Mesodermal cell (in vitro differentiated cells): ENCODE data around the gene STIMATE.

Experiments used
- H3K27ac ChIP-seq: 2 replicates; pipeline ENCODE4 v1.7.0; 2013; ENCODE audit warnings: mild to moderate bottlenecking, low read depth, low read length, moderate library complexity; ENCODE audit not compliant: severe bottlenecking
- H3K36me3 ChIP-seq: 2 replicates; pipeline ENCODE4 v1.7.1; 2013; ENCODE audit warnings: mild to moderate bottlenecking, low read length, moderate library complexity; ENCODE audit not compliant: control insufficient read depth, insufficient read depth
- H3K4me1 ChIP-seq: one replicate; pipeline ENCODE4 v1.7.1; 2013; ENCODE audit warnings: mild to moderate bottlenecking, low read length; ENCODE audit not compliant: insufficient read depth, control insufficient read depth, poor library complexity, severe bottlenecking
- H3K4me3 ChIP-seq: 2 replicates; pipeline ENCODE4 v1.7.0; 2013; ENCODE audit warnings: low read length, control low read depth, mild to moderate bottlenecking; ENCODE audit not compliant: insufficient read depth, poor library complexity, severe bottlenecking; ENCODE audit errors: extremely low read depth
- H3K9me3 ChIP-seq: 2 replicates; pipeline ENCODE4 v1.7.1; 2013; ENCODE audit warnings: mild to moderate bottlenecking, low read length, moderate library complexity; ENCODE audit not compliant: control insufficient read depth
- WGBS, 2 experiments: methylation state at CpG; one replicate each; pipeline ENCODE4 v1.1.5; 2013; ENCODE audit warnings: missing lambda C conversion rate in 2 of 2; ENCODE audit not compliant: insufficient coverage in 2 of 2; 5-methylcytosine and 5-hydroxymethylcytosine counted together

Gene STIMATE

GRCh38 chr3:52841981-52842340 lies 55.4 kb downstream of the STIMATE start:
- no peak overlapping the region for H3K27ac ChIP-seq
- H3K4me1 ChIP-seq, result peaks cover 2% of the 10 kb centered on the region
- 76 to 84% methylated on average over 6 to 12 of the region's 12 CpGs for WGBS, 2 experiments
- H3K9me3 ChIP-seq, result no peaks in the 10 kb centered on the region
- no peaks in the 10 kb centered on the region for H3K36me3 ChIP-seq
- H3K4me3 ChIP-seq, result no peak overlapping the region

GRCh38 chr3:52841211-52841980 lies 56.0 kb downstream of the STIMATE start:
- H3K36me3 ChIP-seq, result no peaks in the 10 kb centered on the region
- H3K4me1 ChIP-seq, result peaks cover 2% of the 10 kb centered on the region
- H3K4me3 ChIP-seq, result no peak overlapping the region
- no peaks in the 10 kb centered on the region for H3K9me3 ChIP-seq
- 88 to 89% methylated on average over 10 to 12 of the region's 12 CpGs for WGBS, 2 experiments
- peak overlapping the region; percentile 23 for H3K27ac ChIP-seq

GRCh38 chr3:52839892-52840545 lies 57.3 kb downstream of the STIMATE start:
- Histone ChIP-seq H3K4me3 (no peak overlapping the region), H3K27ac (no peak overlapping the region), H3K9me3 (no peaks in the 10 kb centered on the region), H3K4me1 (peaks cover 8% of the 10 kb centered on the region), H3K36me3 (no peaks in the 10 kb centered on the region)
- WGBS, 2 experiments, result 90 to 95% methylated on average over 17 to 19 of the region's 23 CpGs

- no peak overlapping the region for H3K4me3 ChIP-seq
- H3K27ac ChIP-seq, result no peak overlapping the region
- WGBS, 2 experiments, result 86 to 89% methylated on average over 2 of the region's 2 CpGs
Observed at GRCh38 chr3:52839268-52839575, 58.1 kb downstream of the STIMATE start.

GRCh38 chr3:52838561-52839267 lies 58.6 kb downstream of the STIMATE start:
- no peak overlapping the region for H3K4me3 ChIP-seq
- H3K36me3 ChIP-seq, result no peaks in the 10 kb centered on the region
- H3K27ac ChIP-seq, result no peak overlapping the region
- H3K9me3 ChIP-seq, result no peaks in the 10 kb centered on the region
- peaks cover 15% of the 10 kb centered on the region for H3K4me1 ChIP-seq
- 97 to 100% methylated on average over 5 to 7 of the region's 8 CpGs for WGBS, 2 experiments

More at GRCh38 chr3:52839268-52839575, 58.1 kb downstream of the STIMATE start:
- Histone ChIP-seq H3K36me3 (no peaks in the 10 kb centered on the region), H3K9me3 (no peaks in the 10 kb centered on the region), H3K4me1 (peaks cover 15% of the 10 kb centered on the region)

- H3K36me3 ChIP-seq, result no peaks in the 10 kb centered on the region
- no peaks in the 10 kb centered on the region for H3K9me3 ChIP-seq
- no peak overlapping the region for H3K4me3 ChIP-seq
- 90 to 100% methylated on average over 4 of the region's 4 CpGs for WGBS, 2 experiments
- peaks cover 15% of the 10 kb centered on the region for H3K4me1 ChIP-seq
- no peak overlapping the region for H3K27ac ChIP-seq
Observed at GRCh38 chr3:52836986-52837385, 60.4 kb downstream of the STIMATE start.

- 82 to 84% methylated on average over 4 to 5 of the region's 5 CpGs for WGBS, 2 experiments
- Histone ChIP-seq H3K27ac (no peak overlapping the region), H3K4me1 (peaks cover 15% of the 10 kb centered on the region), H3K4me3 (no peak overlapping the region), H3K36me3 (no peaks in the 10 kb centered on the region), H3K9me3 (no peaks in the 10 kb centered on the region)
Observed at GRCh38 chr3:52836471-52836845, 60.9 kb downstream of the STIMATE start.

- Histone ChIP-seq H3K27ac (peak overlapping the region; percentile 67), H3K4me3 (no peak overlapping the region)
- WGBS, 2 experiments, result 85 to 97% methylated on average over 3 to 4 of the region's 8 CpGs
Observed at GRCh38 chr3:52835766-52836470, 61.4 kb downstream of the STIMATE start.

GRCh38 chr3:52834871-52835501 lies 62.4 kb downstream of the STIMATE start, which contains the start of gene MUSTN1:
MUSTN1 (minus strand) TSS chr3:52835019; CDS start chr3:52834948, 71 bp downstream.
- WGBS, 2 experiments, result 57 to 60% methylated on average over 5 to 10 of the region's 11 CpGs
- Histone ChIP-seq H3K4me3 (no peak within 1 kb of the TSS), H3K36me3 (no peaks in the 10 kb centered on the region), H3K9me3 (no peaks in the 10 kb centered on the region), H3K4me1 (peaks cover 13% of the 10 kb centered on the region), H3K27ac (peak within 1 kb of the TSS; percentile 67)

More at GRCh38 chr3:52835766-52836470, 61.4 kb downstream of the STIMATE start:
- Histone ChIP-seq H3K4me1 (peaks cover 15% of the 10 kb centered on the region), H3K36me3 (no peaks in the 10 kb centered on the region), H3K9me3 (no peaks in the 10 kb centered on the region)

- H3K4me3 ChIP-seq, result no peak overlapping the region
- H3K4me1 ChIP-seq, result peaks cover 13% of the 10 kb centered on the region
- no peak overlapping the region for H3K27ac ChIP-seq
- no peaks in the 10 kb centered on the region for H3K9me3 ChIP-seq
- no peaks in the 10 kb centered on the region for H3K36me3 ChIP-seq
- whole genome bisulfite sequencing, 2 experiments, result 91 to 94% methylated on average over 11 to 13 of the region's 14 CpGs
Observed at GRCh38 chr3:52833202-52833601, 64.1 kb downstream of the STIMATE start.
